ENCODE measurements around the gene SPINDOC.
"Not testable (repeated sequence)": the region's sequence is repeated elsewhere in the genome, so short reads cannot be mapped to it uniquely, and the experiment has no call there.

SPINDOC gene

GRCh38 chr11:63858628-63859550 lies 45.6 kb downstream of the SPINDOC start:
- DNase-seq: no peak

- DNase-seq: no peak
Measured at GRCh38 chr11:63862923-63863322, 49.7 kb downstream of the SPINDOC start.

- DNase-seq: not testable (repeated sequence)
Measured at GRCh38 chr11:63863620-63864019, 50.4 kb downstream of the SPINDOC start.

GRCh38 chr11:63866211-63866610 lies 53.0 kb downstream of the SPINDOC start:
- peak; percentile 87 for DNase-seq

GRCh38 chr11:63867511-63867910 lies 54.3 kb downstream of the SPINDOC start:
- DNase-seq: no peak

- no peak for DNase-seq
Measured at GRCh38 chr11:63868399-63869064, 55.3 kb downstream of the SPINDOC start.

GRCh38 chr11:63869171-63869591 lies 55.9 kb downstream of the SPINDOC start:
- DNase-seq: no peak

- DNase-seq: peak; percentile 30
Measured at GRCh38 chr11:63869683-63870082, 56.4 kb downstream of the SPINDOC start.

GRCh38 chr11:63870351-63871140 lies 57.3 kb downstream of the SPINDOC start:
- DNase-seq: peak; percentile 18

- peak; percentile 20 for DNase-seq
Measured at GRCh38 chr11:63871962-63872799, 58.9 kb downstream of the SPINDOC start.

GRCh38 chr11:63872800-63873197 lies 59.5 kb downstream of the SPINDOC start:
- DNase-seq: no peak

GRCh38 chr11:63873311-63873710 lies 60.1 kb downstream of the SPINDOC start:
- no peak for DNase-seq

- no peak for DNase-seq
Measured at GRCh38 chr11:63874511-63874910, 61.3 kb downstream of the SPINDOC start.

- no peak for DNase-seq
Measured at GRCh38 chr11:63875506-63876065, 62.3 kb downstream of the SPINDOC start.

- no peak for DNase-seq
Measured at GRCh38 chr11:63876616-63877015, 63.4 kb downstream of the SPINDOC start.
